HL-60 (cell line): Measurements from ENCODE around the gene CFAP68.
A peak's percentile ranks its signal among the peaks of the same experiment; 100 is the strongest.

ENCODE experiments used
- DNase-seq, 2 experiments: peaks; one replicate each; pipeline ENCODE4 v3.0.0-alpha.2; 2010 to 2020; ENCODE audit warnings: low read depth in 1 of 2, low spot score in 1 of 2
- H3K27ac ChIP-seq: fragments of 250-450 bp; sonication (Bioruptor Pico); replicated peaks from 2 replicates; pipeline ENCODE4 v1.5.1; 2020; ENCODE audit warnings: mild to moderate bottlenecking, moderate library complexity
- H3K27me3 ChIP-seq: fragments of 250-450 bp; sonication (Bioruptor Pico); 2 replicates; pipeline ENCODE4 v1.5.1; 2021; ENCODE audit warnings: mild to moderate bottlenecking, moderate library complexity; ENCODE audit not compliant: insufficient read depth, poor library complexity, severe bottlenecking
- H3K4me3 ChIP-seq: replicated peaks from 2 replicates; pipeline ENCODE4 v1.5.1; 2011; ENCODE audit warnings: mild to moderate bottlenecking, control low read depth, low read length; ENCODE audit not compliant: insufficient read depth
- GABPA ChIP-seq: IDR thresholded peaks from 2 replicates; pipeline ENCODE4 v1.6.1; 2012; ENCODE audit warnings: low read depth
- POLR2AphosphoS5 ChIP-seq: IDR thresholded peaks from 2 replicates; pipeline ENCODE4 v1.6.1; 2012; ENCODE audit warnings: low read depth
- REST ChIP-seq: IDR thresholded peaks from 2 replicates; pipeline ENCODE4 v1.6.1; 2012; ENCODE audit warnings: low read depth; ENCODE audit not compliant: insufficient replicate concordance
- SPI1 ChIP-seq: IDR thresholded peaks from 2 replicates; pipeline ENCODE4 v1.6.1; 2012; ENCODE audit warnings: low read depth, mild to moderate bottlenecking, borderline replicate concordance
- TF ChIP-seq, protein P1 (sequence below): IDR thresholded peaks from one replicate; pipeline ENCODE4 v1.5.1; 2011; ENCODE audit warnings: low read length, control low read depth, inconsistent platforms; ENCODE audit not compliant: insufficient read depth

Gene CFAP68

DNA sequence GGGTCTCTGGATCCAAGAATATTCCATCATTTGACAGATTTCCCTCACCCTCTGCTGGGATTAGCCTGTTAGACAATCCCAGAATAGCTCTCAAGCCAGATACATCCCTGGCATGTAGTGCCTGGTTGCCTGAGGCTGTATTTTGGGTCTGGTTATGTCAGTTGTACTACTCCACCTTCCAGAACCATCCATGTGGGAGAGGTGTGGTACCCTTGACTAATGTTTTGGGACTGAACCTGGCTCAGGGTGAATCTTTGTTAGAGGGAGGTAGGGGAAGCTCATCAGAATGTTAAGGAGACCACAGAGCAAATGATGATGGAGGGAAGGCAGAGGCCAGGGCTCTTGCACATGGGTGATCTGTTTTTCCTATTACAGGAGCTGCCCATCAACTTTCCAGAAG, 44.6 kb downstream of the CFAP68 start:
- no peak overlapping the region for H3K4me3 ChIP-seq
- no peak overlapping the region for H3K27ac ChIP-seq
- no peak for TF ChIP-seq GABPA
- no peak for TF ChIP-seq SPI1
- TF ChIP-seq REST = no peak
- TF ChIP-seq, protein P1, sequence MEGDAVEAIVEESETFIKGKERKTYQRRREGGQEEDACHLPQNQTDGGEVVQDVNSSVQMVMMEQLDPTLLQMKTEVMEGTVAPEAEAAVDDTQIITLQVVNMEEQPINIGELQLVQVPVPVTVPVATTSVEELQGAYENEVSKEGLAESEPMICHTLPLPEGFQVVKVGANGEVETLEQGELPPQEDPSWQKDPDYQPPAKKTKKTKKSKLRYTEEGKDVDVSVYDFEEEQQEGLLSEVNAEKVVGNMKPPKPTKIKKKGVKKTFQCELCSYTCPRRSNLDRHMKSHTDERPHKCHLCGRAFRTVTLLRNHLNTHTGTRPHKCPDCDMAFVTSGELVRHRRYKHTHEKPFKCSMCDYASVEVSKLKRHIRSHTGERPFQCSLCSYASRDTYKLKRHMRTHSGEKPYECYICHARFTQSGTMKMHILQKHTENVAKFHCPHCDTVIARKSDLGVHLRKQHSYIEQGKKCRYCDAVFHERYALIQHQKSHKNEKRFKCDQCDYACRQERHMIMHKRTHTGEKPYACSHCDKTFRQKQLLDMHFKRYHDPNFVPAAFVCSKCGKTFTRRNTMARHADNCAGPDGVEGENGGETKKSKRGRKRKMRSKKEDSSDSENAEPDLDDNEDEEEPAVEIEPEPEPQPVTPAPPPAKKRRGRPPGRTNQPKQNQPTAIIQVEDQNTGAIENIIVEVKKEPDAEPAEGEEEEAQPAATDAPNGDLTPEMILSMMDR = no peak
- TF ChIP-seq POLR2AphosphoS5 = no peak
- DNase-seq = no peak
- H3K27me3 ChIP-seq = no peaks in the 10 kb centered on the region

DNA sequence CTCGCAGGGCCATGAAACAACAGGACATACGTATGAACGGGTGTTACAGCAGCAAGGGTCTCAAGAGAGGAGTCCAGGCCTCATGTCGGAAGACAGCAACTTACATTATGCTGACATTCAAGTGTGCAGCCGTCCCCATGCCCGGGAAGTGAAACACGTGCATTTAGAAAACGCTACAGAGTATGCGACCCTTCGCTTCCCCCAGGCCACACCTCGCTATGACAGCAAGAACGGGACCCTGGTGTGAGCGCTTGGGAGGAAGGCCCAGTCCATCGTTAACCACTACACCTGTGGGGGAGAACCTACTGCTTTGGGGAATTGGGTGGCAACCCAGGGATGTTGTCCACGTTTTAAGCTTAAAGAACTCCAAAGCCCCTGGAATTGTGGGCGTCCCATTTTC, 46.6 kb downstream of the CFAP68 start:
- Histone ChIP-seq H3K27me3 (no peaks in the 10 kb centered on the region), H3K27ac (peak overlapping the region; percentile 70), H3K4me3 (no peak overlapping the region)
- no peak for DNase-seq
- TF ChIP-seq REST = no peak
- no peak for TF ChIP-seq SPI1
- TF ChIP-seq, protein P1 = no peak
- TF ChIP-seq POLR2AphosphoS5 = no peak
- TF ChIP-seq GABPA = no peak

GRCh38 chr11:111926505-111927391, 47.4 kb downstream of the CFAP68 start:
- Histone ChIP-seq H3K27me3 (no peaks in the 10 kb centered on the region), H3K27ac (peak overlapping the region; percentile 70), H3K4me3 (peak overlapping the region; percentile 48)
- DNase-seq = peak; percentile 89 to 95
- TF ChIP-seq, protein P1 = no peak
- TF ChIP-seq REST (peak; percentile 37), GABPA (no peak), POLR2AphosphoS5 (peak; percentile 70), SPI1 (no peak)
